Stimulated activated CD4-positive, alpha-beta T cell treated with anti-CD3 and anti-CD28 coated beads, Interleukin-12 subunit alpha, Interleukin-12 subunit beta, amount 100 ng/mL, for 24 hours (primary cell): Measurements from ENCODE around the gene NUDT1.

Experiments used
- DNase-seq, 2 experiments: peaks; one replicate each; pipeline ENCODE4 v3.0.0-alpha.2; 2020; ENCODE audit warnings: low read depth in 2 of 2

NUDT1 gene

DNA sequence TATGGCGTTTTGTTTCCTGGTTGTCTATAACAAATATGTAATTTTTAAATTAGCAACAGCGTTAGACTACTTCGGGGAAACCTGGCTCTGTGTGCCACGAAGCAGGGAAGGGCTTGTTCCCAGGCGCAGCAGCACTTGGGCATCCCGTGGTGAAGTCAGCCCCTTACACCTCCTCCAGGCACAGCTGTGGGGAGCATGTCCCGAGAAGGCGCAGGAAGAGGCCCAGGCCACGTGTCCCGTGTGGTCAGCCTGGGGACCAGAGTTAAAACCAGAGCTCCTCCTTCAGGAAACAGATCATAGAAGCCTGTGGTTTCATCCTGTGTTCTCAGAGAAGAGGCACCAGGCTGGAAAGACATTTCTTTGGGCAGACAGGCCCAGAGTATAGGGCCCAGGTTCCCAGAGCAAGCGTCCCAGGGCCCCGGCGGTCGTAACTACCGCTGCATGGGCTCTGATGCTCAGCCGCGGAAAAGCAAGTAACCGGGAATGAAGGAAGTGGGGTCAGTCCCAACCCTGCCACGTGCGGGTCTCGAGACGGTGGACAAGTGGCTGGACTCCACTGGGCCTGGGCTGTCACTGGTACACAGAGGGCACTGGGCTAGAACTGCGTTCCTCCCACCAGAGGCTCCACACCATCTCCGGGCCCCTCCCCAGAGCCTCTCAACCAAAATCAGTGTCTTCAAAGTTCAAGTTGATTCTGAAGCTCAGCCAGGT lies 7.1 kb downstream of the NUDT1 start:
- no peak for DNase-seq

DNA sequence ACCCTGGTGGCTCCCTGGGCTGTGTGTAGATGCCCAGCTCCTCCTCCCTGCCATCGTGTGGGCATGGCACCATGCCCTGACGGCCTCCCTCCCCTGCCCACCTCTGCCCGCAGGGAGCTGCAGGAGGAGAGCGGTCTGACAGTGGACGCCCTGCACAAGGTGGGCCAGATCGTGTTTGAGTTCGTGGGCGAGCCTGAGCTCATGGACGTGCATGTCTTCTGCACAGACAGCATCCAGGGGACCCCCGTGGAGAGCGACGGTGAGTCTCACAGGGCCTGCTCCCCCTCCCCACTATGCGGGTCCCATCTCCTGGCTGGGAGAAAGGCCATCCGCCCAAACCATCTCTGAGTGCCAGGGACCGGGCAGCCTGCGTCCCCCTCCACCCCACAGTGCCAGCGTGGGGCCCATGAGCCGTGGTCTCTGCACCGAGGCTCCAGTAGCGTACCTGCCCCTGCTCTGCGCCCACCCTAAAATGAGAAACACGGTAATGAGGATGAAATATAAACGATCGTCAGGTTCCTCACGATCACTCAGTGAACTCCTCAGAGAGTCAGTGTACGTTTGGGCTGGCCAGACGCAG lies 7.8 kb downstream of the NUDT1 start:
- DNase-seq, result no peak

DNA sequence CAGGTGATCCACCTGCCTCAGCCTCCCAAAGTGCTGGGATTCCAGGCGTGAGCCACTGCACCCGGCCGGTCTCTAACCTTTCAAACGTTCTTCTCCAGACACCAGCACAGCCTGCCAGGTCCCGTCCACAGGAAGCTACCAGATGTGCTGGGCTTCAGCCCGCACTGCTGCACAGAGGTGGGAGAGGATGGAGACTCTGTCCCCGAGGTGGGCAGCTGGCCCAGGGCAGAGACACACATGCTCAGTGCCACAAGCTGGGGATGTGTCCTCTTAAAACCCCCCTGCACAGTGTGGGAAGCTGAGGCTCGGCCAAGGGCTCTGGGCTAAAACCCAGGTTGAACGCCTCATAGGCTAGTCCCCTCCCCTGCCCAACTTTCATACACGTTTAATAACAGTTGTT lies 9.4 kb downstream of the NUDT1 start:
- no peak for DNase-seq

DNA sequence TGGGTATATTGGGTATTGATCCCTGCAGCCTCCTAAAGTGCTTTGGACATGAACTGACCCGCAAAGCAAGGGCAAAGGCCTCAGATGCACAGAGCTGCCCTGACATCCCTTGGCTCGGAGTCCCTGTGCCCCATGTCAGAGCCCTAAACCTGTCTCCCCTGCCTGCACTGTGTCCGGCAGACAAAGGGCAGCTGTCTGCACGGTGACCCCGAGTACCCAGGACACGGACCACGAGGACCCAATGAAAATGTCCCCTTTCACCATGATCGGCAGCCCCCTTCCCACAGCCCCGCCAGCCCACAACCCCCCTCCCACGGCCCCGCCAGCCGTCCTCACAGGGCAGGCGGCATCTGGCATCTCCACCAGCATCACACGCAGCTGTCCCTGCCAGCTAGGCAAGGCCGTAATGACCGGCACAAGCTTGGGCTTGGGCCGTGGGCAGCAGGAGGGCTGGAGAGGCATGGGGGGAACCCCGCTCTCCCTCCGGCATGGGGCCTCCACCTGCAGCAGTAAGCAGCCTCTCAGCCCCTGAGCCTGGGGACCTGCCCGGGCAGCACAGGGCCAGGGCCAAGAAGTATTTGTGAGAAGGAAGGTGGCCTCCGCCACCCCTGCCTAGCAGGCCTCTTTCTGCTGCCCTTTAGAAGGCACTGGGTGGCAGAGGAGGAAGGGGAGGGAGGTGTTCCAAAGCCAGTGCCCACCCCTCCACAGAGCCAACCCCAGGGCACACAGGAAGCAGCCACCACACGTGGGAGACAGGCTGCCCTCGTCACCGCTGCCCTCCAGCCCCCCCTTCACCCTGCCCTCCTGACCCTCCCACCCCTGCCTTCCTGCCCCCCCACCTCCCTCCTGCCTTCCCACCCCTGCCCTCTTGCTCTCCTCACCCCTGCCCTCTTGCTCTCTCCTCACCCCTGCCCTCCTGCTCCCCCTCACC lies 10.1 kb downstream of the NUDT1 start:
- no peak for DNase-seq

DNA sequence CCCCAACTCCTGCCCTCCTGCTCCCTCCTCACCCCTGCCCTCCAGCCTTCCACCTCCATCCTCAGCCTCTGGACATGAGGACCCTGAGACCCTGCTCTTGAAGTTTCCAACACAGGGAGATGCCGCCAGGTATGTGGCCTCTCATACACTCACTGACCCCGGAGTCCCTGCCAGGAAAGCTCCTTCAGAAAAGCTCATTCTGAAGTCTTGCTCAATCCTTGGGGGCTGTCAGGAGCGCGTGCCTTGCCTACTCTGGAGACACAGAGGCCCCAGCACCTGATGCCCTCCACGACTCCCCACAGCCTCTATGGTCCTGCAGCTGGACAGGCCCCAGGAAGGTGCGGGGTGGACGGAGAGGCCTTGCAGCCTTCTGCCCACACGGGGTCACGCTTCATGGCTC lies 11.0 kb downstream of the NUDT1 start:
- no peak for DNase-seq

DNA sequence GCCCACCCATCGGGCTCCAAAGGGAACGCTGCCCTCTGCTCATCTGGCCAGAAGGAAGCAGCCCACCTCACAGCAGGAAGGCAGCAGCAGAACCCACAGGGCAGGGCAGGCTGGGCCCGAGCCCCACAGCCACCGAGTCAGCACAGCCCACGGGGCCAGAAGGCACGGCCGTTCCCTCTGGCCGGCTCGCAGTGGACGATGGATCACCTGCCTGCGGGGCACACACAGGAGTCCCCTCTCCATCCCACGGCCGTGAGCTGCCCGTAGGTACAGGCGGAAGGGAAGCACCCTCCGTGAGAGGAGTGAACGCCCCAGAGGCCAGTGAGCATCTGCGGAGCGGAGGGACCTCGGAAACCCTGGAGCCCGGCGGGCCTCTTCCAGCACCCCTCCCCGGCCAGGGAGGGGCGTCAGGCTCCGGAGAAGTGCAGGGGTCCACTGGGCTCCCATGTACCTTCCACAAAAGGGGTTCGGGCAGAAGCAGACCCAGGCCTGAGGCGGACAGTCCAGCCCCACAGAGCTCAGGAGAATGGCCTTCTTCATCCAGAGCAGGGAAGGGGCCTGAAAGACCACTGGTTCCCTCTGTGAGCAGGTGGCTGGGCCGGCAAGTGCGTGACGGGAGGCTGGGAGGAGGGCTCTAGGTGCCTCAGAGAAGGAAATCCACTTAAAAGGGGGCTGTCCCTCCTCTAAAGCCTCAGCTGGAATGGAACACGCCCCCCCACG lies 11.7 kb downstream of the NUDT1 start:
- no peak for DNase-seq

DNA sequence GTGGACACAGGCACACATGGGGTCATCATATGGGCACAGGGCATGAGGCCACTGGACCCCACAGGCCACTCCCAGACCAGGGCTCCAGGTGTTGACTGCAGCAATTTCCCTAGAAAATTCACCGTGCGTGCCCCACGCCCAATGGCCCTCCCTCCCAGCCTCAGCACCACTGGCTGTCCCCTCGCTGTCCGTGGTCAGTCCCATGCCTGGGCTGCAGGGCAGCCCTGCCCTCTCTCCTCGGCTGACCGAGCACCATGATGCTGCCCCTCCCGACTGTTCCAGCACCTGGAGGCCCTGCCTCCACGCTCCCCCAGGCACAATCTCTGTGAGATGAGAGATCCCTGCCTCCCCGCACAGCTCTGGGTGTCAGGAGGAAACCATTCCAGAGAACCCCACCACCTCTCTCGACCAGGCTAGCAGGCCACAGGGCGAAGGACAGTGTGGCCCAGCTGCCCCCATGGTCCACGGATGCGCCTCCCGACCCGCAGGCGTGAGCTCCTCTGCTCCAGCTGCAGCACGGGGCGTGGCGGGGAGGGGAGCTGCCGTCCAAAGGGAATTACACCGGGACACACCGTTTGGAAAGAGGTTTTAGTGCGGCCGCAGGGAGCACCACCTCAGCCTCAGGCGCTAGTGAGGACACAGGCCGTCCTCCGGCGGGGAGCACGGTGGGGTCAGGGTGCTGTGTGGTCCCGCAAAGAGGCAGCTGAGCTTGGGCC lies 12.6 kb downstream of the NUDT1 start:
- DNase-seq, result no peak

DNA sequence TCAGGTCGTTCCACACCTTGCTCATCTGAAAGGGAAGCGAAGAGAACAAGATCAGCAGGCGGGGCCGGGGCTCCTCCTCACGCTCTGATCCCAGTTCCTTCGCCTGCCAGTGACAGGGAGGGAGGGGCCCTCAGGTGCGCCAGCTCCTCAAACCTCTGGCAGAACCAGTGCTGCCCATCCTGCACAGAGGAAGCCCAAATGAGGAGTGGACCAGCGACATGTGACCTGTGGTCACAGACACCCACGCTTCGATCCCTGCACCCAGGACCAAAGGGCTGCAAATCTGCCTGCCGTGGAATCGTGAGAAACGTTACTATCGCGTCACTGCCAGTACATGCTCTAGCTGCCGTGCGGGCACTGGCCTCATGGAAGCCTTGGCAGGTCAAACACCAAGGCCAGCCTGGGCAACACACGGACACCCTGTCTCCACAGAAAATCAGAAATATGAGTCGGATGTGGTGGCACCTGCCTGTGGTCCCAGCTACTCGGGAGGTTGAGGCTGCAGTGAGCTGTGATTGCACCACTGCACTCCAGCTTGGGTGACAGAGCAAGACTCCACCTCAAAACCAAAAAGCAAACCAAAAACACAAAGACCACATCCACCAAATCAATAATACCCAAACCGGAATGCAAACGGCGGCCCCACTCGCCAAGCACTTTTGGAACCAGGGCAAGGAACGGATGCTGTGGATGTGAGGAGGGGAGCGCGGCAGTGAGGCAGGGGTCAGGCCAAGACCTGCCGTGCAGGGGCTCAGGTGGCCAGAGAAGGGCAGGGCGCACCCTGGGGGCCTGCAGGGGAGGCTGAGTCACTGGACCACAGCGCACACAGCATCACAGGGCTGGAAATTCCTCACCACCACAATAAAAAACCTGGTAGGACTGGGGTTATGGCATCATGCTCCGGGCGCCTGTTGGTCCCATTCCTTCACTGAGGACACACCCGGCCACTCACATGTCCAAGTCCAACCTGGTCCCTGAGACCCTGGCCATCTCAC lies 13.4 kb downstream of the NUDT1 start:
- DNase-seq, result no peak

DNA sequence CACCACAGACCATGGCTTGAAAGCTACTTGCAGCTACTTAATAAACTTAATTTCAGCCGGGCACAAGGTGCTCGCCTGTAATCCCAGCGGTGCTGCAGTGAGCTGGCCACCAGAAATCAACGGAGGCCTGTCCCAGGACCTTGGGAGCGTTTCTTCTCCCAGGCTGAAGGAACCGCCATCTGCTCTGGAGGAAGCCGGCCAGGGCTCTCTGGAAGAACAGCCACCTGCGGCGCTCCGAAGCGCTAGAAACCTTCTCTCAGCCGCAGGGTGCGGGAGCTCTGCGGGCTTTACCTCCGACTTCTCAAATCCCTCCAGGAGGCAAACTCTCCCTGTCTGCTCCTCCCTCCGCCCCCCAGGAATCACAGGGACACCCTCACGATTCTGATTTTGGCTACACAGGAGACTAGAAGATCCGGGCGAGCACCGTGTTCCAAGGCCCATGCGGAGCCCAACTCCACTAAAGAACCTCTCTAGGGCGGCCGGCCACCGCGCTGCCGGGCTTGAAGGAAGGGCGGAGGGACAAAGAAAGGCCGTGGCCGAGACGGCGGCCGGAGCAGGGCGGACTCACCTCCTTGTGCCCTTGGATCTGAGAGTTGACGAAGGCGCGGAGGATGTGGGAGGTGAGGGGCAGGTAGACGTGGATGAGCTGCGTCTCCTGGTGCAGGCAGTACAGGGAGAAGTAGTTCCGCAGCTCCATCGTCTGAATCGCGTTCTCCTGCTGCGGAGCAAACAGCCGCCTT lies 14.4 kb downstream of the NUDT1 start:
- DNase-seq, result no peak

DNA sequence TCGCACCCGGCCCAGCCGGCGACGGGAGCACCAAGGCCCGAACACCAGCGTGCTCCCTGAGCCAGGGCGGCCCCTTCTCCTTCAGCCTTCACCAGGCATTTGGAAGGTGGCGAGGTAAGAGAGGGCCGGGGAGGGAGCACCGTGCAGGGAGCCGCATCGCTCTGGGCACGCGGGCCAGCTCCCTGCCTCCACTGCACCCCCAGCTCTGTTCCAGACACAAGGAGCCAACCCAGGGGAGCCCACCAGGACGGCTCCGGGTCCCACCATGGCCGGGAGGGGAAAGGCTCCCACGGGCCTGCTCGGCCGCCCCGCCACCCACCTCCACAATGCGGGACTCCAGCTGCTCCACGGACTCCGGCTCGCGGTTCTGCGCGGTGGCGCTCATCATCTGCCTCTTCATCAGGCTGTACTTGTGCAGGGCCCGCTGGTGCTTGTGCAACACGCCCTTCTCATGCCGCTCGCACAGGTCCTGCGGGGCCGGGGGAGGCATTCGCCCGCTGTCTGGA lies 15.1 kb downstream of the NUDT1 start:
- no peak for DNase-seq

DNA sequence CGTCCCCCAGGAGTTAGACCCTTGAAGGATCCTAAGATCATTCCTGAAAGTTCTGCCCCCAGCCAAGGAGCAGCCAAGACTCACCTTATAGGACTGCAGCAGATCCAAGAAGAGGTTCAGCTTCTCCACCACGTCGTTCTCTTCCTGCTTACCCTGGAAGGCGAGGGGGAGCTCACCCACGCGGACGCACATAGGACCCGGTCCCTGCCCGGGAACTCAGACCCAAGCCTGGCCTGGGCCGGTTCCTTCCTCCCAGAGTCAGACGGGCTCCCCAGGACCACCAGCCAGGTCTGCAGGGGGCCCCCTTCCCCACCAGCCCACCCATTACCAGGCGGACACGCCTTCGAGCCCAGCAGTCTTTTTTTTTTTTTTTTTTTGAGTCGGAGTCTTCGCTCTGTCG lies 15.6 kb downstream of the NUDT1 start:
- no peak for DNase-seq

DNA sequence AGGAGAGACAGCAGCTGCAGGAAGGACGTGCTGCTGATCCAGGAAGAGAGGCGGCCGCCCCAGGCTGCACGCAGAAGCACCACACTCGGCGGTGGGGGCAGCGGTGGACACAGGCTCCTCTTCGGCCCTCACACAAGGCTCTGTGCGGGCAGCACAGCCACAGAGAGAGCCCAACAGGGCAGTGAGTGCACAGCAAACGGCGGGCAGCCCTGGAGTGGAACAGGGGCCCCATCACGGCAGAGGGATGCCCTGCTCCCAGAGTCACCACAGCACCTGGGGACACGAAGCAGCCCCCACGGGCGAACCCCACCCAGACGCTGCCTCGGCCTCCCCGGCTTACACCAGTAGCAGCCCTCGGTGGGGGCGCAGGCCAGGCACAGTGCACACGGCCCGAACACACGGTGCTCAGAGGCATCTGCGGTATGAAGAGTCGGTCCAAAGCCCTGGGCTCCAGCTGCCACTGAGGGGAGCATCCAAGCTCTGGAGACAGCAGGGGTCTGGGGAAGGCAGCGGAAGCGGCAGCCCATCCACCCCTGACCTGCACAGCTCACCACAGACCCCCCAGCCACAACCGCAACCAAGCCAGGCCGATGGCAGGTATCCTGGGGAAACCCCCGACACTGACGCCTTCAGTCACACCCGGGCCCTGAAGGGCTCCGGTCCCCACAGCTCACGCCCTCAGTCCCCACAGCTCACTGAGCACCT lies 16.8 kb downstream of the NUDT1 start:
- DNase-seq, result no peak

DNA sequence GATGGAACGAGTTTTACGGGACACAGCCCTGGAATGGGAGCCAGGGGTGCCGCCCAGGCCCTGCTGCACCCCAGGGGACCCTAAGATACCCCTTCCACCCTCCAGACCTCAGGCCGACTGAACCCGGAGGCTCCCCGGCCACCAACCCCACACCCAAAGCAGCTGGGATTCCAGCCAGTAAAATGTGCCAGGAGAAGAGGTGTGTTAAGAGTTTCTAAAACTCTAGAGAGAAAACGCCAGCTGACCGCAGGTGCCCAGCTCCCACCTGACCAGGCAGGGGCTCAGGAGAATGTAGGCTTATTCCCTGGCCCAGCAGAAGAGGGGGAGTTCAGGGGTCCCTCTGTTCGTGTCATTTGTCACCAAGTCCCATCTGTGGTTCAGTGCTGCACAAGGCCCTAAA lies 17.5 kb downstream of the NUDT1 start:
- DNase-seq, result no peak

DNA sequence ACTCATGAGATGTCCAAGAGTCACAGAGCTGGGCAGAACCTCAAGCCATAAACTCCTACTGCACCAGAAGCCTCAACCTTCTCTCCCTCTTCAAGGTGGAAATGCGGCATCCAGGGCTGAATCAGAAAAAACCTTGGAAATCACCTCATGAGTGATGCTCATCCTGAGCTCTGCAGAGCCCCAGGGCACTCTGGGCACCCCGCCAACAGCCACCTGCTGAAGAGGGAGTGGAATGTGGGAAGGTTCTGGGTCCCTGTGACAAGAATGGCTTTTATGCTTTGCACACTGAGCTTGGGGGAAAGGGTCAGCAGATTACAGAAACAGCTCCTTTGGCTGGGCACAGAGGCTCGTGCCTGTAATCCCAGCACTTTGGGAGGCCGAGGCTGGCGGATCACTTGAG lies 18.8 kb downstream of the NUDT1 start:
- DNase-seq, result no peak

DNA sequence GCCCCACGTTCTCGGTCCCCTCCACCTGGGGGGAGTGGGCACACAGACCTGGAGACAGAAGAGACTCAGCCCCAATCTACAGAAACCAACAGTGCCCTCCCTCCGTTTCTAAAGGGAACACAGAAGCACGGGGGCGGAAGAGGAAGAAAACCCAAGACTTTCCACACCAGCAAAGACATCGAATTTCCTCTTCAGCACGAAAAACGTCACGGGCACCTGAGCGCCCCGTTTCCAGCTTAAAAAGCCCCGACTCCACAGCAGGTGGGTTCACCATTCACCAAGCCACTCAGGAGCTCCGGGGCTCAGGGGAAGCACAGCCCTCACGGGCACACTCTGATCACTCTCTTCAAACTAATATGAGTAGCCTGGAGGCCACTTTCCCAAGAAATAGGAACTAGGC lies 19.6 kb downstream of the NUDT1 start:
- no peak for DNase-seq

DNA sequence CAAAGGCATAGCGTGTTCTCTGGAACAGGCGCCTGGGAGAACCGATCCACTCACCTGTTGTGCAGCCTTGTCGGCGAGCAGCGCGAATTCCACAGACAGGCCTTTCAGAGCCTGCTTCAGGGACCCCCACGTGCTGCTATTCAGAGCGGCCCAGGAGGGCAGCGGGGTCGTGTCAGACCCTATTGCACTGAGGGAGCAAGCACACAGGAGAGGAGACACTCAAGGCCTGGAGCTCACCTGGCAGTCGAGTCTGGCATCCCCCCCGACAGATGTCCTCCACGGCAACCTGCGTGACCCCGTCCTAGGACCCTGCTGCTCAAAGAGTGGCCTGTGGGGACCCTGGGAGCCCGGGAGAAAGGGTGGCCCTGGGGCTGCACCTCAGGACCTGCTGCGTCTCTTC lies 21.1 kb downstream of the NUDT1 start:
- no peak for DNase-seq

DNA sequence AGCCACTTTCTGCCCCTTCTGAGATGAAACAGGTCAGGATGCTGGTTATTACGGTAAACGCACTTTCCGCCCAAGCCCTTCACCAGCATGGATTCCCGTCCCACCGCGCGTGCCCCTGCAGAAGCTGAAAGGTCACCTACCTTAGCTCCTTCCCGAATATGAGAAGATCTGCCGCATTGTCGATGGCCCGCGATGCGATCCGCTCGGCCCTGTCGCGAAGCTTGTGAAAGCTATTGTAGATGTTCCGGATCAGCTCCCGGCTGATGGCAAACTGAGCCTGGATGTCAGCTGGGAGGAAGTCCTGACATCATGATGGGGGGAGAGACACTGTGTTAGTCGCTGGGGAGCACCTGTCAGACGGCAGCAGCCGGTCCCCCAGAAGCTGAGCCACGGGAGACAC lies 22.1 kb downstream of the NUDT1 start:
- no peak for DNase-seq

DNA sequence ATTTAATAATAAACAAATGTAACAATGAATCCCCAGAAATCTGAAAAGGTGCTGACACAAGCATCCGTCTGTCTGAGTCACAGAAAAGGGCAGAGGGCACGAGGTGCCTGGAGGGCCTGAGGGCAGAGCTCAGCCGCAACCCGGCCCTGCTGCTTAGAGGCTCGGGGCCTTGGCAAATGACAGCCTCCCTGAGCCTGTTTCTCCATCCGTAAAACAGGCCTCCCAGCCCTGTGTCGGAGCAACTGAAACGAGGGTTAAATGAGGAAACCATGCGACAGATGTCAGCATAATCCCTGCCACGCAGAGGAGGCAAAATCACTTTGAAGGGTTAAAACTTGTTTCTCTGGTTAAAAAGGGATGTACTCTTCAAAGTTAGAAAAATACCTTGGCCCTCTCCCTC lies 24.9 kb downstream of the NUDT1 start:
- no peak for DNase-seq
